ENCODE measurements around the gene NGLY1. TPM values are rescaled to one million over a fixed set of nuclear protein-coding genes. Genes with fewer than 3 reads are reported as not detected.
A peak's percentile ranks its signal among the peaks of the same experiment; 100 is the strongest.

NGLY1 gene
- total and polyA plus RNA-seq, 2 donors (not counting 1 experiment from before 2014, with no cell fraction given), result 11.6 to 34.0 TPM

GRCh38 chr3:25830373-25831280 lies 47.4 kb upstream of the NGLY1 start:
- no peaks in the 10 kb centered on the region for H3K36me3 ChIP-seq (ENCODE audit: control insufficient read depth, insufficient read depth, low read length)
- no peaks in the 10 kb centered on the region for H3K9me3 ChIP-seq (ENCODE audit: control insufficient read depth, insufficient read depth, low read depth, low read length)
- H3K27ac ChIP-seq (ENCODE audit: insufficient read depth, low read length), result no peak overlapping the region
- peak in 1 of 2 donors; percentile 7 for DNase-seq (ENCODE audit: low read depth in 2 of 2)
- no peak overlapping the region for H3K9ac ChIP-seq (ENCODE audit: insufficient read depth, low read length)
- no peaks in the 10 kb centered on the region for H4K20me1 ChIP-seq (ENCODE audit: control insufficient read depth, extremely low read depth, insufficient read depth, low read length)
- H3K4me1 ChIP-seq (ENCODE audit: control insufficient read depth, extremely low read depth, insufficient read depth, low read length), result no peaks in the 10 kb centered on the region
- TF ChIP-seq EZH2 (IDR thresholded peaks at IDR 0.05; ENCODE audit: low read length, missing control alignments) (no peak), CTCF (conservative IDR thresholded peaks at IDR 0.05 in 1 of 2, IDR thresholded peaks at IDR 0.05 in 1 of 2; ENCODE audit: low read depth in 1 of 2, low read length in 2 of 2) (no peak)
- no peak overlapping the region for H3K4me3 ChIP-seq (replicated peaks in 1 of 4; ENCODE audit: control extremely low read depth in 1 of 4, insufficient read depth in 1 of 4, low read depth in 3 of 4, low read length in 4 of 4)
- H3K79me2 ChIP-seq (ENCODE audit: control insufficient read depth, insufficient read depth, low read length), result no peaks in the 10 kb centered on the region
- no peak overlapping the region for H3K4me2 ChIP-seq (ENCODE audit: extremely low read depth, insufficient read depth, low read length)
- H2AFZ ChIP-seq (ENCODE audit: low read length), result no peak overlapping the region
- H3K27me3 ChIP-seq (ENCODE audit: control insufficient read depth, insufficient read depth, low read length), result no peaks in the 10 kb centered on the region

- no peak overlapping the region for H3K9ac ChIP-seq (ENCODE audit: insufficient read depth, low read length)
- no peak overlapping the region for H3K27ac ChIP-seq (ENCODE audit: insufficient read depth, low read length)
- no peak overlapping the region for H3K4me2 ChIP-seq (ENCODE audit: extremely low read depth, insufficient read depth, low read length)
- H3K27me3 ChIP-seq (ENCODE audit: control insufficient read depth, insufficient read depth, low read length), result no peaks in the 10 kb centered on the region
- no peaks in the 10 kb centered on the region for H3K36me3 ChIP-seq (ENCODE audit: control insufficient read depth, insufficient read depth, low read length)
- no peaks in the 10 kb centered on the region for H3K9me3 ChIP-seq (ENCODE audit: control insufficient read depth, insufficient read depth, low read depth, low read length)
- no peaks in the 10 kb centered on the region for H3K79me2 ChIP-seq (ENCODE audit: control insufficient read depth, insufficient read depth, low read length)
- DNase-seq (ENCODE audit: low read depth in 2 of 2), result no peak
- peaks cover 1% of the 10 kb centered on the region for H3K4me1 ChIP-seq (ENCODE audit: control insufficient read depth, extremely low read depth, insufficient read depth, low read length)
- no peak overlapping the region for H2AFZ ChIP-seq (ENCODE audit: low read length)
- H4K20me1 ChIP-seq (ENCODE audit: control insufficient read depth, extremely low read depth, insufficient read depth, low read length), result no peaks in the 10 kb centered on the region
- H3K4me3 ChIP-seq (replicated peaks in 1 of 4; ENCODE audit: control extremely low read depth in 1 of 4, insufficient read depth in 1 of 4, low read depth in 3 of 4, low read length in 4 of 4), result no peak overlapping the region
- no peak for TF ChIP-seq EZH2 (IDR thresholded peaks at IDR 0.05; ENCODE audit: low read length, missing control alignments)
- no peak for TF ChIP-seq CTCF (conservative IDR thresholded peaks at IDR 0.05 in 1 of 2, IDR thresholded peaks at IDR 0.05 in 1 of 2; ENCODE audit: low read depth in 1 of 2, low read length in 2 of 2)
Measured at GRCh38 chr3:25826510-25826909, 43.3 kb upstream of the NGLY1 start.

GRCh38 chr3:25823314-25823713 lies 40.1 kb upstream of the NGLY1 start:
- peaks cover 8% of the 10 kb centered on the region for H3K4me1 ChIP-seq (ENCODE audit: control insufficient read depth, extremely low read depth, insufficient read depth, low read length)
- H3K9me3 ChIP-seq (ENCODE audit: control insufficient read depth, insufficient read depth, low read depth, low read length), result no peaks in the 10 kb centered on the region
- no peak overlapping the region for H3K27ac ChIP-seq (ENCODE audit: insufficient read depth, low read length)
- no peak overlapping the region for H3K9ac ChIP-seq (ENCODE audit: insufficient read depth, low read length)
- H4K20me1 ChIP-seq (ENCODE audit: control insufficient read depth, extremely low read depth, insufficient read depth, low read length), result no peaks in the 10 kb centered on the region
- no peak overlapping the region for H3K4me3 ChIP-seq (replicated peaks in 1 of 4; ENCODE audit: control extremely low read depth in 1 of 4, insufficient read depth in 1 of 4, low read depth in 3 of 4, low read length in 4 of 4)
- no peaks in the 10 kb centered on the region for H3K27me3 ChIP-seq (ENCODE audit: control insufficient read depth, insufficient read depth, low read length)
- H3K79me2 ChIP-seq (ENCODE audit: control insufficient read depth, insufficient read depth, low read length), result no peaks in the 10 kb centered on the region
- H3K4me2 ChIP-seq (ENCODE audit: extremely low read depth, insufficient read depth, low read length), result no peak overlapping the region
- TF ChIP-seq CTCF (conservative IDR thresholded peaks at IDR 0.05 in 1 of 2, IDR thresholded peaks at IDR 0.05 in 1 of 2; ENCODE audit: low read depth in 1 of 2, low read length in 2 of 2) (no peak), EZH2 (IDR thresholded peaks at IDR 0.05; ENCODE audit: low read length, missing control alignments) (no peak)
- H2AFZ ChIP-seq (ENCODE audit: low read length), result no peak overlapping the region
- H3K36me3 ChIP-seq (ENCODE audit: control insufficient read depth, insufficient read depth, low read length), result no peaks in the 10 kb centered on the region
- no peak for DNase-seq (ENCODE audit: low read depth in 2 of 2)

All from fibroblast of lung (primary cell).